HCT116 (cell line): ENCODE results near the gene PRKAG2. TPM values are rescaled to one million over a fixed set of nuclear protein-coding genes. Genes with fewer than 3 reads are reported as not detected.

ENCODE experiments used
- ATAC-seq: fragments of 200-7000 bp; cut with Tn5 transposase; 2 replicates; pipeline ENCODE4 v1.9.1; 2020; ENCODE audit warnings: mild to moderate bottlenecking, moderate library complexity
- BruUV-seq: library from RNA; stranded (reverse); fragments of 400-500 nt; replicated peaks from 2 replicates; lab custom pipeline; 2021; lab: Mats Ljungman, UMichigan
- CTCF ChIA-PET: fragments of 300-600 bp; sonication (Branson Sonifier 250); formaldehyde crosslinking; loops from one replicate; lab custom pipeline; 2021; ENCODE audit warnings: antibody characterized with exemption; lab: Charles Lee
- POLR2A ChIA-PET: fragments of 300-600, 350-600 bp; sonication (Branson Sonifier 250); formaldehyde crosslinking; loops from one replicate; lab custom pipeline; 2021; ENCODE audit warnings: antibody characterized with exemption; lab: Charles Lee
- RAD21 ChIA-PET, 2 experiments: fragments of 300-600 bp; sonication (Branson Sonifier 250); formaldehyde crosslinking; loops; one replicate each; lab custom pipeline; 2023; ENCODE audit warnings: low total read pairs in 2 of 2; ENCODE audit not compliant: uncharacterized antibody in 2 of 2, unreplicated experiment in 2 of 2, low non-redundant PET in 1 of 2; lab: Charles Lee
- DNase-seq: peaks from one replicate; pipeline ENCODE4 v3.0.0-alpha.2; 2010; ENCODE audit warnings: low read depth, low spot score
- H2AFZ ChIP-seq: fragments of 200-600 bp; shearing (Covaris generic), sonication (generic); 2 replicates; pipeline ENCODE4 v1.6.1; 2017; ENCODE audit warnings: low read depth, mixed run types, mixed read lengths, antibody characterized with exemption, low read length; ENCODE audit not compliant: poor library complexity, severe bottlenecking
- H3K27ac ChIP-seq: 2 replicates; pipeline ENCODE4 v1.5.1; 2012; ENCODE audit warnings: low read depth, low read length
- H3K27me3 ChIP-seq: fragments of 200-600 bp; sonication (generic); 2 replicates; pipeline ENCODE4 v1.6.1; 2016; ENCODE audit warnings: mixed run types, low read length, mixed read lengths; ENCODE audit not compliant: insufficient read depth
- H3K36me3 ChIP-seq, 2 experiments: fragments of 200-500 bp in 1 of 2; fragments of 200-600 bp in 1 of 2; sonication (Bioruptor generic) in 1 of 2; sonication (generic) in 1 of 2; 2 replicates each; pipeline versions ENCODE4 v1.5.1 to v1.6.1; 2014 to 2016; ENCODE audit warnings: low read length in 2 of 2, inconsistent platforms in 1 of 2, mixed read lengths in 1 of 2, mixed run types in 1 of 2; ENCODE audit not compliant: insufficient read depth in 2 of 2, control insufficient read depth in 1 of 2
- H3K4me1 ChIP-seq, 2 experiments: fragments of 200-600 bp in 1 of 2; sonication (generic) in 1 of 2; 2 replicates each; pipeline versions ENCODE4 v1.5.1 to v1.6.1; 2012 to 2017; ENCODE audit warnings: low read length in 2 of 2, inconsistent platforms in 1 of 2, mild to moderate bottlenecking in 1 of 2, mixed read lengths in 1 of 2, mixed run types in 1 of 2, moderate library complexity in 1 of 2; ENCODE audit not compliant: insufficient read depth in 2 of 2, control insufficient read depth in 1 of 2
- H3K4me2 ChIP-seq: fragments of 200-600 bp; sonication (generic); 2 replicates; pipeline ENCODE4 v1.6.1; 2017; ENCODE audit warnings: mixed run types, low read length, mixed read lengths
- H3K4me3 ChIP-seq, 2 experiments: fragments of 200-600 bp in 1 of 2; sonication (generic) in 1 of 2; replicated peaks in 1 of 2; 2 replicates each; pipeline ENCODE4 v1.5.1; 2011 to 2016; ENCODE audit warnings: low read length in 2 of 2, control low read depth in 1 of 2, low read depth in 1 of 2, mild to moderate bottlenecking in 1 of 2, mixed read lengths in 1 of 2, mixed run types in 1 of 2
- H3K79me2 ChIP-seq: fragments of 200-600 bp; sonication (generic); 2 replicates; pipeline ENCODE4 v1.6.1; 2017; ENCODE audit warnings: mild to moderate bottlenecking, mixed run types, low read length, moderate library complexity, mixed read lengths; ENCODE audit not compliant: insufficient read depth
- H3K9ac ChIP-seq: fragments of 200-600 bp; sonication (generic); 2 replicates; pipeline ENCODE4 v1.6.1; 2016; ENCODE audit warnings: low read length, mixed read lengths
- H3K9me2 ChIP-seq: fragments of 200-600 bp; sonication (generic), shearing (Covaris generic); 2 replicates; pipeline ENCODE4 v1.6.1; 2017; ENCODE audit warnings: mixed run types, mild to moderate bottlenecking, moderate library complexity; ENCODE audit not compliant: insufficient read depth
- H3K9me3 ChIP-seq, 2 experiments: fragments of 200-500 bp in 1 of 2; fragments of 200-600 bp in 1 of 2; sonication (Bioruptor generic) in 1 of 2; sonication (generic) in 1 of 2; 2 replicates each; pipeline ENCODE4 v1.6.1; 2014 to 2017; ENCODE audit warnings: low read length in 2 of 2, mixed read lengths in 2 of 2, inconsistent platforms in 1 of 2, low read depth in 1 of 2, mild to moderate bottlenecking in 1 of 2, mixed run types in 1 of 2, moderate library complexity in 1 of 2; ENCODE audit not compliant: control insufficient read depth in 1 of 2, insufficient read depth in 1 of 2
- H4K20me1 ChIP-seq: fragments of 200-600 bp; sonication (generic), shearing (Covaris generic); 2 replicates; pipeline ENCODE4 v1.6.1; 2017; ENCODE audit warnings: mixed run types, mild to moderate bottlenecking, moderate library complexity; ENCODE audit not compliant: insufficient read depth
- CBX3 ChIP-seq: IDR thresholded peaks from 2 replicates; pipeline ENCODE4 v1.6.1; 2012; ENCODE audit warnings: low read depth
- CEBPB ChIP-seq: IDR thresholded peaks from 2 replicates; pipeline ENCODE4 v1.6.1; 2012; ENCODE audit warnings: low read depth
- CTCF ChIP-seq, 3 experiments: fragments of 200-600 bp in 1 of 3; sonication (generic) in 1 of 3; IDR thresholded peaks in 2 of 3; conservative IDR thresholded peaks in 1 of 3; 2 replicates each; pipeline ENCODE4 v1.5.1; 2012 to 2017; ENCODE audit warnings: low read depth in 2 of 3, low read length in 2 of 3, antibody characterized with exemption in 1 of 3, borderline replicate concordance in 1 of 3, control low read depth in 1 of 3, mild to moderate bottlenecking in 1 of 3, mixed read lengths in 1 of 3, mixed run types in 1 of 3, moderate library complexity in 1 of 3; ENCODE audit not compliant: insufficient read depth in 1 of 3
- EGR1 ChIP-seq: IDR thresholded peaks from 2 replicates; pipeline ENCODE4 v1.6.1; 2012; ENCODE audit warnings: low read depth
- ELF1 ChIP-seq: IDR thresholded peaks from 2 replicates; pipeline ENCODE4 v1.6.1; 2012; ENCODE audit warnings: low read depth, borderline replicate concordance
- EZH2 ChIP-seq: fragments of 200-600 bp; sonication (generic); IDR thresholded peaks from 2 replicates; pipeline ENCODE4 v1.6.1; 2017; ENCODE audit warnings: antibody characterized with exemption, mixed run types
- EZH2phosphoT487 ChIP-seq: fragments of 200-600 bp; IDR thresholded peaks from 2 replicates; pipeline ENCODE4 v1.6.1; 2018; ENCODE audit warnings: antibody characterized with exemption, borderline replicate concordance
- JUND ChIP-seq: IDR thresholded peaks from 2 replicates; pipeline ENCODE4 v1.6.1; 2012
- POLR2A ChIP-seq: IDR thresholded peaks from 2 replicates; pipeline ENCODE4 v1.7.0; 2011; ENCODE audit warnings: borderline replicate concordance; ENCODE audit not compliant: insufficient read depth, insufficient read length; ENCODE audit errors: extremely low read depth
- RAD21 ChIP-seq: IDR thresholded peaks from 2 replicates; pipeline ENCODE4 v1.6.1; 2012; ENCODE audit warnings: low read depth, mild to moderate bottlenecking
- SIN3A ChIP-seq: IDR thresholded peaks from 2 replicates; pipeline ENCODE4 v1.6.1; 2012; ENCODE audit warnings: low read depth
- SP1 ChIP-seq: IDR thresholded peaks from 2 replicates; pipeline ENCODE4 v1.6.1; 2012; ENCODE audit warnings: low read depth
- SRF ChIP-seq: IDR thresholded peaks from 2 replicates; pipeline ENCODE4 v1.6.1; 2012; ENCODE audit warnings: low read depth
- TCF7L2 ChIP-seq: IDR thresholded peaks from 2 replicates; pipeline ENCODE4 v1.7.0; 2011; ENCODE audit warnings: borderline replicate concordance, inconsistent platforms; ENCODE audit not compliant: insufficient read depth, insufficient read length; ENCODE audit errors: extremely low read depth
- YY1 ChIP-seq: IDR thresholded peaks from 2 replicates; pipeline ENCODE4 v1.6.1; 2011; ENCODE audit warnings: low read length, low read depth, moderate library complexity, mild to moderate bottlenecking; ENCODE audit not compliant: insufficient replicate concordance; ENCODE audit errors: extremely low read depth
- ZFX ChIP-seq: fragments of 450-650 bp; IDR thresholded peaks from 2 replicates; pipeline ENCODE4 v1.6.1; 2017
- ZNF274 ChIP-seq: fragments of 200-500 bp; sonication (Bioruptor generic); IDR thresholded peaks from 2 replicates; pipeline ENCODE4 v1.6.1; 2014; ENCODE audit warnings: mild to moderate bottlenecking, low read depth, low read length, inconsistent platforms
- intact Hi-C: fragments of 100-400 bp; cut with micrococcal nuclease; formaldehyde crosslinking; loops from 2 replicates; pipeline ENCODE4 v1.10.0; 2022
- total RNA-seq: library from RNA; stranded (reverse); gene quantifications from one replicate; pipeline ENCODE4 v1.2.1, GENCODE V29; 2021; ENCODE audit not compliant: unreplicated experiment
- TF ChIP-seq, protein P1 (sequence below): IDR thresholded peaks from 2 replicates; pipeline ENCODE4 v1.6.1; 2012
- TF ChIP-seq, protein P2 (sequence below): IDR thresholded peaks from 2 replicates; pipeline ENCODE4 v1.6.1; 2012
- TF ChIP-seq, protein P3 (sequence below): IDR thresholded peaks from 2 replicates; pipeline ENCODE4 v1.6.1; 2012; ENCODE audit warnings: low read depth

The PRKAG2 gene
- total RNA-seq, 1 experiment from 2014 or later: 23.6 TPM

- H3K4me2 ChIP-seq: peak overlapping the region; percentile 78
- H4K20me1 ChIP-seq: no peaks in the 10 kb centered on the region
- peak overlapping the region; percentile 79 for H2AFZ ChIP-seq
- no TSS peak for BruUV-seq
- ChIA-PET CTCF (interaction anchor here (1.0 to 2.2 kb wide), 3 partner anchors 9 to 94 kb away, joined by 3 to 9 read pairs (median 3); no protein-coding TSS in a partner anchor), POLR2A (interaction anchor here (1.0 kb wide), 1 partner anchor 9 kb away, joined by 5 read pairs; no protein-coding TSS in a partner anchor), RAD21 (interaction anchor here in 1 of 2 experiments (0.7 kb wide), 1 partner anchor 103 kb away, joined by 3 read pairs; no protein-coding TSS in a partner anchor)
- ATAC-seq (peak; percentile 93), DNase-seq (peak; percentile 65)
- no peaks in the 10 kb centered on the region for H3K9me2 ChIP-seq
- H3K27ac ChIP-seq: peak overlapping the region; percentile 28; the same call in 1 of the 2 replicates
- H3K27me3 ChIP-seq: no peaks in the 10 kb centered on the region
- no peaks in the 10 kb centered on the region; a peak in 1 of 4 replicates for H3K9me3 ChIP-seq
- peak overlapping the region; percentile 21 to 41; a peak in 3 of 4 replicates for H3K4me3 ChIP-seq
- intact Hi-C loops: no loop called here
- H3K4me1 ChIP-seq: peaks cover 13 to 18% of the 10 kb centered on the region in 2 experiments
- H3K36me3 ChIP-seq: no peaks in the 10 kb centered on the region
- H3K9ac ChIP-seq: peak overlapping the region; percentile 41
- H3K79me2 ChIP-seq: no peaks in the 10 kb centered on the region
- TF ChIP-seq TCF7L2 (peak; percentile 23), RAD21 (peak; percentile 37), SP1 (peak; percentile 61), ZFX (no peak), ELF1 (no peak), EZH2 (no peak), CBX3 (no peak), EGR1 (no peak), YY1 (no peak), CTCF (IDR thresholded peaks at IDR 0.05 in 2 of 3, conservative IDR thresholded peaks at IDR 0.05 in 1 of 3; ENCODE audit: borderline replicate concordance in 1 of 3, insufficient read depth in 1 of 3, low read depth in 2 of 3, low read length in 2 of 3) (peak in 1 of 3 experiments; percentile 14; a peak in 1 of 6 replicates), JUND (no peak), CEBPB (peak; percentile 41; the same call in 1 of the 2 replicates), EZH2phosphoT487 (no peak), POLR2A (no peak), ZNF274 (no peak), SIN3A (no peak), SRF (no peak)
- TF ChIP-seq, protein P1, sequence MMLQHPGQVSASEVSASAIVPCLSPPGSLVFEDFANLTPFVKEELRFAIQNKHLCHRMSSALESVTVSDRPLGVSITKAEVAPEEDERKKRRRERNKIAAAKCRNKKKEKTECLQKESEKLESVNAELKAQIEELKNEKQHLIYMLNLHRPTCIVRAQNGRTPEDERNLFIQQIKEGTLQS: no peak
- TF ChIP-seq, protein P2, sequence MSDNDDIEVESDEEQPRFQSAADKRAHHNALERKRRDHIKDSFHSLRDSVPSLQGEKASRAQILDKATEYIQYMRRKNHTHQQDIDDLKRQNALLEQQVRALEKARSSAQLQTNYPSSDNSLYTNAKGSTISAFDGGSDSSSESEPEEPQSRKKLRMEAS: peak; percentile 64
- TF ChIP-seq, protein P3, sequence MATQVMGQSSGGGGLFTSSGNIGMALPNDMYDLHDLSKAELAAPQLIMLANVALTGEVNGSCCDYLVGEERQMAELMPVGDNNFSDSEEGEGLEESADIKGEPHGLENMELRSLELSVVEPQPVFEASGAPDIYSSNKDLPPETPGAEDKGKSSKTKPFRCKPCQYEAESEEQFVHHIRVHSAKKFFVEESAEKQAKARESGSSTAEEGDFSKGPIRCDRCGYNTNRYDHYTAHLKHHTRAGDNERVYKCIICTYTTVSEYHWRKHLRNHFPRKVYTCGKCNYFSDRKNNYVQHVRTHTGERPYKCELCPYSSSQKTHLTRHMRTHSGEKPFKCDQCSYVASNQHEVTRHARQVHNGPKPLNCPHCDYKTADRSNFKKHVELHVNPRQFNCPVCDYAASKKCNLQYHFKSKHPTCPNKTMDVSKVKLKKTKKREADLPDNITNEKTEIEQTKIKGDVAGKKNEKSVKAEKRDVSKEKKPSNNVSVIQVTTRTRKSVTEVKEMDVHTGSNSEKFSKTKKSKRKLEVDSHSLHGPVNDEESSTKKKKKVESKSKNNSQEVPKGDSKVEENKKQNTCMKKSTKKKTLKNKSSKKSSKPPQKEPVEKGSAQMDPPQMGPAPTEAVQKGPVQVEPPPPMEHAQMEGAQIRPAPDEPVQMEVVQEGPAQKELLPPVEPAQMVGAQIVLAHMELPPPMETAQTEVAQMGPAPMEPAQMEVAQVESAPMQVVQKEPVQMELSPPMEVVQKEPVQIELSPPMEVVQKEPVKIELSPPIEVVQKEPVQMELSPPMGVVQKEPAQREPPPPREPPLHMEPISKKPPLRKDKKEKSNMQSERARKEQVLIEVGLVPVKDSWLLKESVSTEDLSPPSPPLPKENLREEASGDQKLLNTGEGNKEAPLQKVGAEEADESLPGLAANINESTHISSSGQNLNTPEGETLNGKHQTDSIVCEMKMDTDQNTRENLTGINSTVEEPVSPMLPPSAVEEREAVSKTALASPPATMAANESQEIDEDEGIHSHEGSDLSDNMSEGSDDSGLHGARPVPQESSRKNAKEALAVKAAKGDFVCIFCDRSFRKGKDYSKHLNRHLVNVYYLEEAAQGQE: no peak
These were observed 140.5 kb downstream of the PRKAG2 start for GRCh38 chr7:151736403-151736909.
